ENCODE measurements around the gene MYO7A.
A peak's percentile ranks its signal among the peaks of the same experiment; 100 is the strongest.

Gene MYO7A

GRCh38 chr11:77230878-77231605 lies 103.0 kb downstream of the MYO7A start:
- no peak for DNase-seq

GRCh38 chr11:77231800-77232199 lies 103.8 kb downstream of the MYO7A start:
- DNase-seq = no peak

- no peak for DNase-seq
Measured at GRCh38 chr11:77232242-77232641, 104.2 kb downstream of the MYO7A start.

- no peak for DNase-seq
Measured at GRCh38 chr11:77233011-77233410, 105.0 kb downstream of the MYO7A start.

- no peak for DNase-seq
Measured at GRCh38 chr11:77236901-77237300, 108.9 kb downstream of the MYO7A start.

GRCh38 chr11:77244277-77245027 lies 116.4 kb downstream of the MYO7A start:
- no peak for DNase-seq

GRCh38 chr11:77249427-77249826 lies 121.4 kb downstream of the MYO7A start:
- no peak for DNase-seq

GRCh38 chr11:77250881-77251640 lies 123.0 kb downstream of the MYO7A start:
- DNase-seq = no peak

- peak; percentile 67 for DNase-seq
Measured at GRCh38 chr11:77252555-77253270, 124.7 kb downstream of the MYO7A start.

GRCh38 chr11:77253690-77254089 lies 125.6 kb downstream of the MYO7A start:
- DNase-seq = no peak

GRCh38 chr11:77259641-77260040 lies 131.6 kb downstream of the MYO7A start:
- no peak for DNase-seq

- no peak for DNase-seq
Measured at GRCh38 chr11:77262803-77263202, 134.8 kb downstream of the MYO7A start.
